Measurements from ENCODE around the gene RTL9. TPM values are rescaled to one million over a fixed set of nuclear protein-coding genes. Genes with fewer than 3 reads are reported as not detected.

The RTL9 gene
- total and polyA plus RNA-seq, 9 of the 15 experiments (the other 6 are each of a cell fraction or from before 2014, with no cell fraction given), result 0.04 to 0.35 (median 0.13) TPM; not detected in 1

GRCh38 chrX:110399966-110400365 lies 41.3 kb downstream of the RTL9 start:
- Histone ChIP-seq H3K4me1 (replicated peaks in 1 of 2; ENCODE audit: control insufficient read depth in 2 of 2, insufficient read depth in 2 of 2, low read length in 2 of 2) (peaks cover 16 to 61% of the 10 kb centered on the region in 2 experiments; a peak in 4 of 5 replicates), H3K27ac (ENCODE audit: extremely low read depth, low read depth, low read length) (no peak overlapping the region), H3K36me3 (ENCODE audit: control insufficient read depth, insufficient read depth, low read length) (no peaks in the 10 kb centered on the region), H3K4me2 (ENCODE audit: insufficient read depth, low read length) (no peak overlapping the region), H3K4me3 (no peak overlapping the region), H4K20me1 (replicated peaks; ENCODE audit: control insufficient read depth, insufficient read depth, low read length) (no peaks in the 10 kb centered on the region), H3K9me3 (replicated peaks; ENCODE audit: control insufficient read depth, insufficient read depth, low read depth, low read length) (no peaks in the 10 kb centered on the region; the same call in 1 of the 2 replicates), H3K9ac (ENCODE audit: insufficient read depth in 1 of 2, low read depth in 2 of 2, low read length in 2 of 2) (no peak overlapping the region), H2AFZ (ENCODE audit: low read depth, low read length) (no peak overlapping the region; the same call in 1 of the 2 replicates), H3K9me1 (ENCODE audit: control insufficient read depth, insufficient read depth, low read length) (no peaks in the 10 kb centered on the region), H3K79me2 (ENCODE audit: control insufficient read depth, insufficient read depth, low read length) (no peaks in the 10 kb centered on the region), H3K27me3 (ENCODE audit: control insufficient read depth in 2 of 2, insufficient read depth in 2 of 2, low read length in 2 of 2) (no peaks in the 10 kb centered on the region)
- TF ChIP-seq JUN (IDR thresholded peaks at IDR 0.05; ENCODE audit: borderline replicate concordance, low read depth, low read length), result no peak
- TF ChIP-seq JUN (CRISPR knock-in tag; IDR thresholded peaks at IDR 0.05; ENCODE audit: borderline replicate concordance), result no peak
- TF ChIP-seq POLR2B (IDR thresholded peaks at IDR 0.05; ENCODE audit: low read depth, partially characterized antibody), result no peak
- no peak for TF ChIP-seq ERF (CRISPR knock-in tag; IDR thresholded peaks at IDR 0.05)
- no peak for TF ChIP-seq MCM5 (IDR thresholded peaks at IDR 0.05; ENCODE audit: low read depth)
- TF ChIP-seq NELFE (IDR thresholded peaks at IDR 0.05; ENCODE audit: insufficient read depth, insufficient read length), result no peak
- no peak for TF ChIP-seq RFX5 (IDR thresholded peaks at IDR 0.05; ENCODE audit: low read depth, low read length)
- TF ChIP-seq RBBP5 (IDR thresholded peaks at IDR 0.05; ENCODE audit: borderline replicate concordance, insufficient read depth, low read length, poor library complexity, severe bottlenecking), result no peak
- no peak for TF ChIP-seq ZBTB7A (IDR thresholded peaks at IDR 0.05; ENCODE audit: borderline replicate concordance, control insufficient read depth, low read depth, low read length)
- in situ Hi-C loops (cut with MboI) (loop anchor here (10.0 to 25.0 kb wide), 3 partner anchors 75 to 675 kb away; no protein-coding TSS in a partner anchor), intact Hi-C loops (cut with micrococcal nuclease) (loop anchor here (5.0 kb wide), 1 partner anchor 38 kb away; no protein-coding TSS in a partner anchor)
- FAIRE-seq, result no peak
- no TSS peak for BruUV-seq (replicated peaks)
- ATAC-seq, result no peak
- ChIA-PET CTCF (ENCODE audit: low intra/inter-chr PET ratio) (interaction anchor here (1.6 kb wide), 1 partner anchor 244 kb away, joined by 6 read pairs; no protein-coding TSS in a partner anchor), POLR2A (no interaction called here)
- DNase-seq (ENCODE audit: extremely low read depth in 1 of 4, low spot score in 3 of 4), result no peak
- 58% methylated on average over 3 of the region's 3 CpGs for WGBS (ENCODE audit: insufficient coverage, low coverage, missing lambda C conversion rate)

Data from K562 (cell line).